Measurements from ENCODE around the gene RBKS.
A peak's percentile ranks its signal among the peaks of the same experiment; 100 is the strongest.
"Not testable (repeated sequence)": the region's sequence is repeated elsewhere in the genome, so short reads cannot be mapped to it uniquely, and the experiment has no call there.

Gene RBKS

DNA sequence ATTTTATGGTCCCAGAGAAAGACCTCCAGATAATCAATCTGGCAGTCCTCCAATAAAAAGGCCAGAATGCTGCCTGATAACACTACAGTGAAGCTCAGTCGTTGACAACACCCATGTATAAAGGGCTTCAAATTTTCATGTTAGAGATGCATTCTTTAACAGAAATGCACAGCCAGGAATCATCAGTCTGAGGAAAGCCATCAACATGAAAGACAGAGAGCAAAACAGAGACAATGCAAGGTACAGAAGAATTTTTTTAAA, 14.1 kb upstream of the RBKS start:
- no peak for DNase-seq

DNA sequence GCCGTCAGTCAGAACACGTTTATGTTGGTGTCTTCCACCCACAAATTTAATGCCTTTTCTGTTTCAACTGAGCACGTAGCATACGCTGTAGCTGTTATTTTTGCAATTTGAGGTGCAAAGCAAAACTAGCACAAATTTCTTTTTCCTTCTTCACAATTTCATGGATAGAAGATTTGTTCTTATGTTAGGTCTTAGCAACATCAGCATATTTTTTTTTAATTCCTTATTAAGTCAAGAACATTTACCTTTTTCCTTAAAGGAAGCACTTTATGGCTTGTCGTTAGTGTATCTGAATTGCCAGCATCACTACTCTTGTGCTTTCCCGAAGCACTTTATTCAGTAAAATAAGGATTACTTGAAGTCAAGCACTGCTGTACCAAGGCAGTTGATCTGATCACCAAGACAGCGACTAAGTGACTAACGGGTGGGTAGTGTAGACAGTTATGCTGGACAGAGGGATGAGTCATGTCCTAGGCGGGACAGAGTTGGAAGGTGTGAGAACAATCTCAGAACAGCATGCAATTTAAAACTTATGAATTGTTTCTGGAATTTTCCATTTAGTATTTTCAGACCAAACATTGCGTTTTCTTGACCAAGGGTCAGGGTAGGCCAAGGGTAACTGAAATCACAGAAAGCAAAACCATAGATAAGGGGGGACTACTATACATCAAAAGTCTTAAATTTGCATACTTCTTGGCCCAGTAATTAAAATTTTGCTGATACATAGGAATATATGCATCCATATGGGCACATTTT, 13.6 kb upstream of the RBKS start:
- DNase-seq: peak; percentile 58

DNA sequence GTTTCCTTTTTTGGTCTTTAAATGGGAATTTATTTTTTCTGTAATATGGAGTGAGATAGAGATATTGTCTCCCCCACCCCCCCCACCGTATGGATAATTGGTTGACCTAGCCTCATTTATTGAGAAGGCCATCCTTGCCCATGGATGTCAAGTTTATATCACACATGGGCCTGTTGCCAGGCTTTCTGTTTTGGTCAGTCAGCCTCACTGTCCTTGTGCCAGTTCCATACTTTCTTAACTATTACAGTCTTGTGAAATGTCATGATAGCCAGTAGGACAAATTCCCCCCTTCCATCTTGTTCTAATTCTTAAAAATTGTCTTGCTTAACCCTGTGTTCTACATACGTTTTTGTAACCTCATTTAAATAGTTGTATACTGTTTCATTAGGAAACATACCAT, 12.8 kb upstream of the RBKS start:
- no peak for DNase-seq

DNA sequence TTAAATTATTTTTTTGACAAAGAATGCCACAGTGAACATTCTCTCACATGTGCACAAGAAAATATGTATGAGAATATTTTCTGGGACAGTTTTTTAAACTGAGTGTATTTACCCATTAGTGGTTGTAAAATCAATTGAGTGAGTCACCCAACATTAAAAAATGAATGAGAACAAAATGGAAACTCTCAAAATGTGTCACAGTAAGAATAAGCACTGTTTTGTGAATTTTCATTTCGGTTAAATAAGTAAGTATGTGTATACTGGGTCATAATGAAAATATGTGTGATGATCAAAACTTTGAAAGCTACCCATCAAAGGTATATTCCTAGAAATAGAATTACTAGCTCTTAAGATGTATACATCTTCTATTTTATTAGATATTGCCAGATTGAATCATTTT, 11.9 kb upstream of the RBKS start:
- DNase-seq: no peak

DNA sequence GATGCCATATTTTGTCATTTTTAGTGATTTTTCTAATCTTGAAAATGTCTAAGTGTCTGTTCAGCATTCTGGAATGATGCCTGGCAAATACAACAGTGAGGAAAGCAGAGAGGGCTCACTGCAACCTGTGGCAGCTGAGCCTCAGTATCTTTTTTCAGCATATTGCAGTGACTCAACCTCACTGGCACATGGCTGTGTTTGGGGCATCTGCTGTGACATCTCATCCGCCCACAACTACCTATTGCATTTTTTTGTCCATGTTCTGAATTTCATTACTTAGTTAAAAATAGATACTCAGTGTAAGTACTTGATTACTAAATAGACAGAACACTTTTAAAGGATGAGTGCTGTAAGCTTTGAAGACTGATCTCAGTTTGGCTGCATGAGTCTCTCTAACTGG, 11.0 kb upstream of the RBKS start:
- DNase-seq: no peak

DNA sequence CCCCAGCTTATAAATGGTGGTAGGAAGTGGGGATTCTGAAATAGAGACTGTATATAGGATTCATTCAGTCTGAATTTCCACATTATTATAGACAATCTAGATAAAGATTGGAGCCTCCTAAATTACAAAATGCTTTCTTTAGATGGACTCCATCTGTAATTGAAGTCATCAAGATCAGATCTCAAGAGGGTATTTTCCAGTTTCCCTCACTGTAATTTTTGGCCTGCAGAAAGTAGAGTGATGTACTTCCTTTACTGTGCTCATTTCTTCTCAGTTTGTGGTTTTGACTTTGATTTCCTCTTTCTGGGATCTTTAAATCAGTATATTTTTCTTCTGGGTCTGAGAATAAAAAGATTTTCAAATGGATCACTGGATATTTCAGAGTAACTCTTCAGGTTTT, 7.5 kb upstream of the RBKS start:
- DNase-seq: no peak

DNA sequence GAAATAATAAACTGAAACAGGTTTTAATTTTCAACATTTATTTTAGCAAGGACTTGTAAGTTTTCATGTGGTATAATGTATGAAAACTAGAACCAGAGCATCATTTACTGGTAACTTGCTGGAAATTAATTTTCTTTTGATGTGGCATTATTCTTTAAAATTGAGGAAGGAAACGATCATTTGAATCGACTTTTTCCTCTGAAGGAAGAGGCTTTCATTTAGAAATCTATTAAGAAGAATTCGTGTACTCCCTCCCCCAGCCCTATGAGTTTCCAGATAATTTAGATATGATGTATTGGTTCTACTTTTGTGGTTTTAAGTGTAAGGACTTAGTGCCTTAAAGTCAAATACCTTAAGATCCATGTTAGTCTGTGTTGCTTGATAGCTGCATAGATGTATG, 2.8 kb upstream of the RBKS start:
- no peak for DNase-seq

DNA sequence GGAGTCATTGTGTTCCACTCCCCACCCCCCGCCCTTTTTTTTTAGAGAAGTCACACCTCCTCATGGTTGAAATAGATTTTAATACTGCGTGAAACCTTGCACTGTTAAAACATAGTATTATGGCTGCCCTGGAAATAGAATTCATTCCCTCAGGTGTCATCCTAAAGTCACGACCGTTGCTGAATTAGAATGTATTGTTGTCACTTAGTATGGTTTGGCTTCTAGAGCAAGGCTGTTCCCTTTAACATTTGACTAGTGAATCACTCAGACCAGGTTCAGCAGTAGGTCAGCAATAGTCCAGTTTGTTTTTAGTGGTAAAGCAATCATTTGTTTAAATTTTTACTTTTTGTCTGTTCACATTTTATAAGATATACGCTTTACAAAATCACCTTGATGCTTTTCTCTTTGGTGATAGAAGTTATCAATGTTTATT, 1.5 kb upstream of the RBKS start:
- no peak for DNase-seq

DNA sequence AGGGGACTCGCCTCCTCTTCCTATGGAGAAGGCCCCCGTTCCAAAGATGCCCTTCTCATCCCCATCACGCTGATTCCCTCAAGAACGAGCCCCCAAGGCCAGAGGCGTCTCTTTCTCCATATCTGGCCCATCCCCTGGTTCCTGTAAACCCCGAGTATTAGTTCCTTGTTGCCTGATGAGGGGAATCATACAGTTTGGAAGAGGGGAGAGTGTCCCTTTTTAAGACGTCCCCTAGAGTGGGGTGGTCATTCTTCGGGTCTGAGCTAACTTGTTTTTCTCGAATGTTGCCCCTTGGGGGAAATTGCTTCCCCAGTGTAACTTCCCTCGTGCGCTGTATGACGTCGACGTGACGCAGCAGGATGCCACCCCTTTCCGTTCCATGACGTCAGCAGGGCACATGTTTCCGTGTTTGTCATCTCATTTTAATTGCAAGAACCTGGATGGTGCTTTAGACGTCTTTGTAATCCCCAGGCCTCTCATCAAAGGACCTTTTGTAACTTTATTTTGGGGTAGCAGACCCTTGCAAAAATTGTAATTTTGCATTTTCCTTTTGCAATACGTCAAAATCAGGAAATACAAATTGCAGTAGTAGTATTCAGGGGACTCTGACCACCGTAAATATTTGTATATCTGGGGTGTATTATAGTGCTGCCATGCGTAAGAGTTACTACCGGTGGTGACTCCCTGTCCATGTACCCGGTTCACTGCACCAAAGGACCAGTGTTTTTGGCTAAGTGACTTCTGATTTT, 911 bp upstream of the RBKS start:
- peak; percentile 77 for DNase-seq

DNA sequence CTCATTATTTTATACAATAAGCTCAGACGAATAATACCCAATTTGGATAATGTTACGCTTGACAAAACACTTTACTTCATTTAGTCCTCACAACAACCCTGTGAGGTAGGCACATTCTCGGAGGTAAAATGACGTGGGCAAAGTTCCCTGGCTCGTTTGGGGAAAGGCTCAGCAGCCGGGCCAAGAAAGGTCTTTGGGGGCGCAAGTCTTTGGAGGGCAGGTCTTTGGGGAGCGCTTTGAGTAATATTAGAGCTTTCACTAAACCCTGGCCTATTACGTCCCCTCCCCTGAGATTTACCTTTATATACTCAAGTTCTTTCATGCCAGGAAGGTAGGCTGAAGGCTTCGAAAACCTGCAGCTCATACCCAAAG, 427 bp downstream of the RBKS start:
- no peak for DNase-seq

DNA sequence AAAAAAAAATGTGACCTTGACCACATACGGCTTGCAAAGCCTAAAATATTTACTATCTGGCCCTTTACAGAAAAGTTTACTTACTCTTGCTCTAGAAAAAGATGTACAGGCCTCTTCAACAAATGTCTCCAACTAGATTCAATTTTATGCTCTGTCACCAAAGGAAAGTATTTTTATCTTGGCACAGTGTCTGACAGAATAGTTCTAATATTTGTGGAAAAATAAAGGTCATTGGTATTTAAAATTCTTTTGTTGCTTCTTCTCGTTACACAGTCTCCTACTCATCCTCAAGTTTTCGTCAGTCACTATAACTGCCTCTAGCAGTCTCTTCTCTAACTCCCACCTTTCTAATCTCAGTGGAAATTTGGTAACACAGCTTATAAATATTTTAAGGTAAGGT, 1.4 kb downstream of the RBKS start:
- DNase-seq: peak; percentile 76

DNA sequence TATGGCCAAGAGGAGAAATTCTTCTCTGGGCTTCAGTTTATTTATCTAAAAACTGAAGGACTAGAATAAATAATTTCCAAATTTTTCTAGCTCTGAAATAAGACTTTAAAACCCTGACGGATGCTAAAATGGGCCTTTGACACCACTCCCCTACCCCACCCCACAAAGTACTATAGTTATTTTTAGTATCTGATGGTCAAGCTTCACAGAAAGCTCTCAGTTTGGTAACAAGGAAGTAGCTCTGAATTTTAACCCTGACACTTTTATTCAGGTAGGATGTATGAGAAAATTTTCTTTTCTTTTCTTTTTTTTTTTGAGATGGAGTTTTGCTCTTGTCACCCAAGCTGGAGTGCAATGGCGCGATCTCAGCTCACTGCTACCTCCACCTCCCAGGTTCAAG, 2.4 kb downstream of the RBKS start:
- DNase-seq: no peak

DNA sequence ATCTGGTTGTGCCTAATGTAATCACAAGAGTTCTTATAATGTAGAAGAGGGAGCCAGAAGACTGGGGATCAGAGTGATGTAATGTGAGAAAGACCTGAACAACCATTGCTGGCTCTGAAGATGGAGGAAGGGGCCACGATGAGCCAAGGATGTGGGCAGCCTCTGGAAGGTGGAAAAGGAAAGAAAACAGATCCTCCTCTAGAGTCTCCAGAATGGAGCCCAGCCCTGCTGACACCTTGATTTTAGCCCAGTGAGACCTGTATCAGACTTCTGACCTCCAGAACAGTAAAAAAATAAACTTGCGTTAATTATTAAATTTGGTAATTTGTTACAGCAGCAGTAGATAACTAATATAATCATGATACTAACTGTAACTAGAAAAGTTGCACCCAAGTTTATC, 3.1 kb downstream of the RBKS start:
- DNase-seq: no peak

DNA sequence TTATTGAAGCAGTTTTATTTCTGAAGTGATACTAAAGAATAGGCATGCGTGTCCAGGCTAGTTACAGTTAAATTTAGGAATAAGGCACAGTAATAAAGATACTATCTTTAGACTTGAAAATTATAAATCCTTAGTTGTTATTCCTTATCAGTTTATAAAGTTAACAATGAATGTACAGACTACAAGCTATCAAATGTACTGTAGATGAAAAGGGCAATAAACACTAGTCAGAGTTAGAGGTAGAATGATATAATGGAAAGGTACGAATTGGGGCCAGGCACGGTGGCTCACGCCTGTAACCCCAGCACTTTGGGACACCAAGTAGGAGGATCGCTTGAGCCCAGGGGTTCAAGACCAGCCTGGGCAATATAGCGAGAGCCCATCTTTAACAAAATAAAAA, 3.9 kb downstream of the RBKS start:
- DNase-seq: no peak

DNA sequence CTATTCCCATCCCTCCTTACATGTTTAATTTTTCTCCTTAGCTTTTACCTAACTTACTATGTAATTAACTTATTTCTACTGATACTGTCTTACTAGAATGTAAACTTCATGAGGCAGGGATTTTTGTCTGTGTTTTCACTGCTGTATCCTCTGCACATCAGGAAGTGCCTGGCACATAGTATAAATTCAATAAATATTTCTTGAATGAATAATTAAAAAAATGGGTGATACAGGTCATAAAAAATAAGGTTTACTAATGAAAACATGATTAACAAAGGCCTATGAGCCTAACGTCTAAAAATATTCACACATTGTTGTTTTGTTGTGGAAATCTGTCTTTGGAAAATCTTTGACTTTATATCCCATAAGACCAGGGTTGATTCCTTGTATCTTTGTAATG, 4.5 kb downstream of the RBKS start:
- DNase-seq: peak; percentile 51

DNA sequence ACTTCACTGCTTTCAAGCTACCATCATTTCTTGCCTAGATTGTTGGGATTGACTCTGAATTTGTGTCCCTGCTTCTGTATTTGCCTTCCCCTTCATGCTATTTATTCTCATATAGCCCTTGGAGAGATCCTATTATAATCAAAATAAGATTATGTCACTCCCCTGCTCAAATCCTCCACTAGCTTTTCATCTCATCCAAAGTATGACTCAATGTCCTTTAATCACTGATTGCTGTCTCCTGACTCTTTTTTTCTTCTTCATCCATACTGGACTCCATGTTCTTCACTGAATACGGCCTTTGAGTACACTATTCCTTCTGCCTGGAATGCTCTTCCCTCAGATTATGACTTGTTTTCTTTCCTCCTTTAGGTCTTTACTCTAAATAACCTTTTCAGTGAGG, 5.0 kb downstream of the RBKS start:
- peak; percentile 43 for DNase-seq

DNA sequence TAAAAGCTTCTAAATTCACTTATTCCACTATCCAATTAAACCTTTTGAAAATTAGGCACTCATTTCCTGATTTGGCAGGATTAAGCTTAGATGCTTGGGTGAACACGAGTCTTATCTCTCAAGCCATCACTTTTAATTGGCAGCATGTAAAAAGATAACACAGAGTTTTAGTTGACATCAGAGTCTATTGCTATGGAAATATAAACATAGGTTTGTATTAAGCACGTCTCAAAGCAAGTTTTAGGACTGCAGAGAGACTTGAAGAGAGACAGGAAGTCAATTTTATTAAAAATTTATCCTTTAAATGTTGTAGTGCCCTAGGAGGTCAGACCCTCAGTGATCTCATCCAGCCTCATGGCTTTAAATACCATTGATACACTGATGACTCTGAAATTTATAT, 5.6 kb downstream of the RBKS start:
- no peak for DNase-seq

DNA sequence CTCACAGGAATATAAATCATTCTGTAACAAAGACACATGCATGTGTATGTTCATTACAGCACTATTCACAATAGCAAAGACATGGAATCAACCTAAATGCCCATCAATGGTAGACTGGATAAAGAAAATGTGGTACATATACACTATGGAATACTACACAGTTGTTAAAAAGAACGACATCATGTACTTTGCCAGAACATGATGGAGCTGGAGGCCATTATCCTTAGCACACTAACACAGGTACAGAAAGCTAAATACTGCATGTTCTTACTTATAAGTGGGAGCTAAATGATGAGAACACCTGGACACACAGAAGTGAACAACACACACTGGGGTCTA, 7.6 kb downstream of the RBKS start:
- not testable (repeated sequence) for DNase-seq

DNA sequence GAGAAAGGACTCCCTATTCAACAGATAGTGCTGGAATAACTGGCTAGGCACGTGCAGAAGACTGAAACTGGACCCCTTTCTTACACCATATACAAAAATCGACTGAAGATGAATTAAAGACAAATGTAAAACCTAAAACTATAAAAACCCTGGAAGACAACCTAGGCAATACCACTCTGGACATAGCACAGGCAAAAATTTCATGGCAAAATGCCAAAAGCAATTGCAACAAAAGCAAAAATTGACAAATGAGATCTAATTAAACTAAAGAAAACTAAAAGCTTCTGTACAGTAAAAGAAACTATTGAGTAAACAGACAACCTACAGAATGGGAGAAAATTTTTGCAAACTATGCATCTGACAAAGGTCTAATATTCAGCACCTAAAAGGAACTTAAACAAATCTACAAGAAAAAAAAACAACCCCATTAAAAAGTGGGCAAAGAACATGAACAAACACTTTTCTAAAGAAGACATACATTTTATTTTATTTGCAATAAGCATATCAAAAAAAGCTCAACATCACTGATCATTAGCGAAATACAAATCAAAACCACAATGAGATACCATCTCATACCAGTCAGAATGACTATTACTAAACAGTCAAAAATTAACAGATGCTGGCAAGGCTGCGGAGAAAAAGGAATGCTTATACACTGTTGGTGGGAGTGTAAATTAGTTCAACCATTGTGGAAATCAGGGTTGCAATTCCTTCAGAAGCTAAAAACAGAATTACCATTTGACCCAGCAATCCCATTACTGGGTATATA, 8.2 kb downstream of the RBKS start:
- peak; percentile 58 for DNase-seq

DNA sequence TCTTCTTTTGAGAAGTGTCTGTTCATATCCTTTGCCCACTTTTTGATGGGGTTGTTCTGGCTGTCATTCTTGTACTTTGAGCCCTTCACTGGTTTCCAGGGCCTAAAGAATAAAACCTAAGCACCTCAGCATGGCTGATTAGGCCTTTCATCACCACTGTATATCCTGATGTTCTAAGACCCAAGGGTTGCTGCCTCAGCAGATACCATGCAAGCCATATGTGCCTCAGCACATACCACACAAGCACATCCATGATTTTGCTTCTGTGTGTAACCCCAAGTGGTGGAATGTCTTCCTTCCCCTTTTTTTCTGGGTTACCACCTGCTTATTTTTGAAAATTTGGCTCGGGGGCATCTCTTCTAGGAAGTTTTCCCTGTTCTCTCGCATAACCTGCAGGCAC, 11.4 kb downstream of the RBKS start:
- DNase-seq: no peak

DNA sequence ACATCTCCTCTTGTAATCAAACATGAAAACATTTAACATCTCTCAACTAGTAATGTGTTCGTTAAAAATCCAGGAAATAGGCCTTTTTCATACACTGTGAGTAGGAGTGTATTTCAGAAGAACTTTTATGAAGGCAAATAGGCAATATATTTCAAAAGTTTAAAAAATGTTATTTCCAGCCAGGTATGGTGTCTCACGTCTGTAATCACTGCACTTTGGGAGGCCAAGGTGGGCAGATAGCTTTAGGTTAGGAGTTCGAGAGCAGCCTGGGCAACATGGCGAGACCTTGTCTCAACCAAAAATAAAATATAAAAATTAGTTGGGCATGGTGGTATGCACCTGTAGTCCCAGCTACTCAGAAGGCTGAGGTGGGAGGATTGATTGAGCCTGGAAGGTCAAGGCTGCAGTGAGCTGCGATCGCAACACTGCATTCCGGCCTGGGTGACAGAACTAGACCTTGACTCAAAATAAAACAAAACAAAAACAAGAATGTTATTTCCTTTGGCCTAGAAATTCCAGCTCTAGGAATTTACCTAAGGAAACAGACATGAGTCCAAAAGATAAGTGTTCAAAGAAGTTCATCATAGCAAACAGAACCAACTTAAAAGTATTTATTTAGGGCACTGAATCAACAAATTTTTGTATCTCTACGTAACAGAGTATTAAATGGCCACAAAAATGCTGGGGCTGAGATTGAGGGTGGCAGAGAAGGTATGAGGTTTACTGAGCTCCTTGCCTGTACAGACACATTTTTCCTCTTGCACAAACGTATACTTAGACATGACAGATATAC, 14.9 kb downstream of the RBKS start:
- no peak for DNase-seq

DNA sequence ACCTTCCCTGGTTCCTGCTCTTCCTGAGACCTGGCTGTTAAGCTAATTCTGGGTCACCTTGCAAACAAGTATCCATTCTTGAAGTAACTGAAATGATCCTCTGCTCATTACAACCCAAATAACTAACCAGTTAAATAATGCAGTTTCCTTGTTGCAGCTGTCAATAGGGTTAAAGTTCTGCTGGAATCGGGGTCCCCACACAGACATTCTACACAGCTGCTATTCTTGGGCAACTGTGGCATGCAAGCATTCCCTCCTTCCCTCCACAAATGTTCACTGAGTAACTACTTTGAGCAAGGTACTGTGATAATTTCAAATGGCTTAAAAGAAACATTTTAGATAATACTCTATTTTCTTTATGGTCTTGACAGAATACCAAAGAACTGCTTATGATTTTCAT, 17.1 kb downstream of the RBKS start:
- DNase-seq: no peak

DNA sequence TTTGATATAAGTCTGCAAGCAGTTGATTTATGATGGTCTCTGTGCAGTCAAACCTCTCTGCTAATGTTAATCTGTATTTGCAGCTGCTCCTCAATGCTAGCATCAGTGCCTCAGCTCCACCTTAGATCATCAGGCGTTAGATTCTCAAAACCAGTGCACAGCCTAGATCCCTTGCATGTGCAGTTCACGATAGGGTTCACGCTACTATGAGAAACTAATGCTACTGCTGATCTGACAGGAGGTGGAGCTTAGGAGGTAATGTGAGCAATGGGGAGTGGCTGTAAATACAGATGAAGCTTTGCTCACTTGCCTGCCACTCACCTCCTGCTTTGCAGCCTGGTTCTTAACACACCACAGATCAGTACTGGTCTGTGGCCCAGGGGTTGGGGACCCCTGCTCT, 18.4 kb downstream of the RBKS start:
- no peak for DNase-seq

DNA sequence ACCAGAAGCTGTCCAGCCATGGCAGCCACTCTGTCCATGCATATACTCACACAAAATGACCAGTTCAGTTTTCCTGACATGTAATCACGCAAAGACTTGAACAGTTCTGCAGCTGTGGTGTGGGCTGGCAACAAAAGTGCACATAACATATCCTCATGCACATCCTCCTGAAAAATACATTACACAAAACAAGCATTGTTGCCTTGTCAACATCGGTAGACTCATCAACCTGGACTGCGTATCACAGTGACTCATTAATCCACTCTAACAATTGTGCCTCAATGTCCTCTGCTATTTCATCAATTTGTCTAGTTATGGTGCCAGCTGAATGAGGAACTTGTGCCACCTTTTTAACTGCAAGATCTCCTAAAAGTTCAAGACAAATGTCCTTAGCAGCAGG, 19.5 kb downstream of the RBKS start:
- DNase-seq: no peak

Measured in fibroblast of skin of right biceps (primary cell).